Astrocyte (in vitro differentiated cells and primary cell): ENCODE data around the gene OBP2B.

Experiments
- EZH2 ChIP-seq: IDR thresholded peaks from 2 replicates; pipeline ENCODE4 v1.6.1; 2012; ENCODE audit warnings: mild to moderate bottlenecking, low read length, inconsistent platforms; ENCODE audit not compliant: insufficient read depth
- TF ChIP-seq, protein P1 (sequence below): IDR thresholded peaks from 2 replicates; pipeline ENCODE4 v1.5.1; 2011; ENCODE audit warnings: low read depth, mild to moderate bottlenecking, inconsistent platforms, low read length, moderate library complexity; ENCODE audit not compliant: insufficient read depth

DNA sequence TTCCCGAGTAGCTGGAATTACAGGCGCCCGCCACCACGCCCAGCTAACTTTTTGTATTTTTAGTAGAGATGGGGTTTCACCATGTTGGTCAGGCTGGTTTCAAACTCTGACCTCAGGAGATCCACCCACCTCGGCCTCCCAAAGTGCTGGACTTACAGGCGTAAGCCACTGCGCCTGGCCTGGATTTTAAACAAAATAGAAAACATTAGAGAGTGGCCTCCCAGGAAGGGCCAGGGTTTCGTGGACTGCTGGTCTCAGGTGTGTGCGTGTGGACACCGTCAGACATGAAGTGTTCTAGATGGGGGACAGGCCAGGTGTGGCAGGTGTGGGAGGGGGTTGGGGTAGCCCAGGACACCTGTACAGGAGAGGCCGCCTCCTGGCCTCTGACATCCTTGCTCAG, 38.3 kb downstream of the OBP2B start:
- TF ChIP-seq, protein P1, sequence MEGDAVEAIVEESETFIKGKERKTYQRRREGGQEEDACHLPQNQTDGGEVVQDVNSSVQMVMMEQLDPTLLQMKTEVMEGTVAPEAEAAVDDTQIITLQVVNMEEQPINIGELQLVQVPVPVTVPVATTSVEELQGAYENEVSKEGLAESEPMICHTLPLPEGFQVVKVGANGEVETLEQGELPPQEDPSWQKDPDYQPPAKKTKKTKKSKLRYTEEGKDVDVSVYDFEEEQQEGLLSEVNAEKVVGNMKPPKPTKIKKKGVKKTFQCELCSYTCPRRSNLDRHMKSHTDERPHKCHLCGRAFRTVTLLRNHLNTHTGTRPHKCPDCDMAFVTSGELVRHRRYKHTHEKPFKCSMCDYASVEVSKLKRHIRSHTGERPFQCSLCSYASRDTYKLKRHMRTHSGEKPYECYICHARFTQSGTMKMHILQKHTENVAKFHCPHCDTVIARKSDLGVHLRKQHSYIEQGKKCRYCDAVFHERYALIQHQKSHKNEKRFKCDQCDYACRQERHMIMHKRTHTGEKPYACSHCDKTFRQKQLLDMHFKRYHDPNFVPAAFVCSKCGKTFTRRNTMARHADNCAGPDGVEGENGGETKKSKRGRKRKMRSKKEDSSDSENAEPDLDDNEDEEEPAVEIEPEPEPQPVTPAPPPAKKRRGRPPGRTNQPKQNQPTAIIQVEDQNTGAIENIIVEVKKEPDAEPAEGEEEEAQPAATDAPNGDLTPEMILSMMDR, result no peak
- TF ChIP-seq EZH2, result no peak
